Activated CD4-positive, alpha-beta T cell treated with anti-CD3 and anti-CD28 coated beads for 1 hour (primary cell): ENCODE results near the gene ARHGEF28.

ENCODE experiments used
- DNase-seq: peaks from one replicate; pipeline ENCODE4 v3.0.0-alpha.2; 2020

Gene ARHGEF28

GRCh38 chr5:73783828-73784227, 157.8 kb downstream of the ARHGEF28 start:
- DNase-seq, result no peak

GRCh38 chr5:73786043-73786831, 160.2 kb downstream of the ARHGEF28 start:
- no peak for DNase-seq

- no peak for DNase-seq
Observed at GRCh38 chr5:73789851-73790281, 163.9 kb downstream of the ARHGEF28 start.

- no peak for DNase-seq
Observed at GRCh38 chr5:73791389-73791788, 165.4 kb downstream of the ARHGEF28 start.

GRCh38 chr5:73792687-73793320, 166.8 kb downstream of the ARHGEF28 start:
- DNase-seq, result peak; percentile 42

GRCh38 chr5:73793911-73794310, 167.9 kb downstream of the ARHGEF28 start:
- DNase-seq, result no peak

GRCh38 chr5:73796164-73797131, 170.5 kb downstream of the ARHGEF28 start:
- DNase-seq, result no peak

- DNase-seq, result no peak
Observed at GRCh38 chr5:73797132-73797510, 171.1 kb downstream of the ARHGEF28 start.

- no peak for DNase-seq
Observed at GRCh38 chr5:73799401-73799972, 173.5 kb downstream of the ARHGEF28 start.

- no peak for DNase-seq
Observed at GRCh38 chr5:73801686-73802085, 175.7 kb downstream of the ARHGEF28 start.

- DNase-seq, result no peak
Observed at GRCh38 chr5:73805449-73805848, 179.5 kb downstream of the ARHGEF28 start.

- DNase-seq, result no peak
Observed at GRCh38 chr5:73808911-73809310, 182.9 kb downstream of the ARHGEF28 start.

- no peak for DNase-seq
Observed at GRCh38 chr5:73810429-73810828, 184.4 kb downstream of the ARHGEF28 start.

- no peak for DNase-seq
Observed at GRCh38 chr5:73812457-73812856, 186.5 kb downstream of the ARHGEF28 start.

- DNase-seq, result no peak
Observed at GRCh38 chr5:73812962-73813588, 187.1 kb downstream of the ARHGEF28 start.

GRCh38 chr5:73814233-73814846, 188.3 kb downstream of the ARHGEF28 start:
- DNase-seq, result no peak

GRCh38 chr5:73815631-73816030, 189.6 kb downstream of the ARHGEF28 start:
- DNase-seq, result no peak

GRCh38 chr5:73816656-73817420, 190.8 kb downstream of the ARHGEF28 start:
- DNase-seq, result no peak

GRCh38 chr5:73818357-73818756, 192.4 kb downstream of the ARHGEF28 start:
- no peak for DNase-seq

- DNase-seq, result no peak
Observed at GRCh38 chr5:73820326-73820725, 194.3 kb downstream of the ARHGEF28 start.

- no peak for DNase-seq
Observed at GRCh38 chr5:73821003-73821402, 195.0 kb downstream of the ARHGEF28 start.
